Glutamatergic neuron (in vitro differentiated cells): ENCODE measurements around the gene SIK2. TPM values are rescaled to one million over a fixed set of nuclear protein-coding genes. Genes with fewer than 3 reads are reported as not detected.

Experiments
- DNase-seq: peaks from one replicate; pipeline ENCODE4 v3.0.0; 2022
- H3K27ac Mint-ChIP-seq: one replicate; pipeline ENCODE4 v1.8.0; 2020; ENCODE audit warnings: mild to moderate bottlenecking, mixed read lengths, inconsistent platforms; ENCODE audit not compliant: unreplicated experiment
- H3K27me3 Mint-ChIP-seq: one replicate; pipeline ENCODE4 v1.8.0; 2020; ENCODE audit warnings: mild to moderate bottlenecking, moderate library complexity, mixed read lengths, inconsistent platforms; ENCODE audit not compliant: unreplicated experiment
- H3K36me3 Mint-ChIP-seq: one replicate; pipeline ENCODE4 v1.8.0; 2020; ENCODE audit warnings: mild to moderate bottlenecking, mixed read lengths, inconsistent platforms; ENCODE audit not compliant: unreplicated experiment
- H3K4me1 Mint-ChIP-seq: one replicate; pipeline ENCODE4 v1.8.0; 2020; ENCODE audit warnings: mild to moderate bottlenecking, low read depth, mixed read lengths, inconsistent platforms; ENCODE audit not compliant: unreplicated experiment
- H3K4me3 Mint-ChIP-seq: one replicate; pipeline ENCODE4 v1.8.0; 2020; ENCODE audit warnings: mild to moderate bottlenecking, mixed read lengths, inconsistent platforms; ENCODE audit not compliant: unreplicated experiment
- H3K9me3 Mint-ChIP-seq: one replicate; pipeline ENCODE4 v1.8.0; 2020; ENCODE audit warnings: mild to moderate bottlenecking, moderate library complexity, mixed read lengths, inconsistent platforms; ENCODE audit not compliant: unreplicated experiment
- total RNA-seq: library from RNA; stranded (reverse); fragmentation: NEBNext Ultra II Directional; extraction: Animal tissue kit (Norgen Biotek cat#: 25700); gene quantifications from one replicate; pipeline ENCODE4 v1.2.1, GENCODE V29; 2021; ENCODE audit not compliant: unreplicated experiment
- TF ChIP-seq, protein P1 (sequence below): fragments of 200-600 bp; sonication (generic); IDR thresholded peaks from one replicate; pipeline ENCODE4 v1.5.0; 2021; ENCODE audit not compliant: partially characterized antibody, unreplicated experiment

Gene SIK2
- total RNA-seq, 1 donor from 2014 or later, result 10.1 TPM

DNA sequence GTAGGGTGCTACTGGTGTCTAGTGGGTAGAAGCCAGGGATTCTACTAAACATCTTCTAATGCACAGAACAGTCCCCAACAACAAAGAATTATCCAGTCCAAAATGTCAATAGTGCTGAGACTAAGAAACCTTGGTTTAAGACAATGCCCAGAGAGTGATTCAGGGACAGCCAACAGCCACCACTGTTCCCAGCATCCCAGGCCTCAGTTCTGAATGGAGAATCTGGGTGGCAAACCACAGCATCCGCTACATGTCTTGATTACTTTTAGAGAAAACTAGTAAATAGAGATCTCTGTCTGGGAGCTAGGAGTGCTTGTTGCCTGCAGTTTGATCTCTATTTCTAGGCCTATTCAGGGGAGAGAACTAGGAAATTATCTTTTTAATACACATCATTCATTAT is 20.9 kb upstream of the SIK2 start:
- Mint-ChIP-seq H3K4me1 (no peaks in the 10 kb centered on the region), H3K27ac (no peak overlapping the region), H3K9me3 (no peaks in the 10 kb centered on the region), H3K36me3 (no peaks in the 10 kb centered on the region), H3K4me3 (no peak overlapping the region), H3K27me3 (no peaks in the 10 kb centered on the region)
- DNase-seq, result no peak
- TF ChIP-seq, protein P1, sequence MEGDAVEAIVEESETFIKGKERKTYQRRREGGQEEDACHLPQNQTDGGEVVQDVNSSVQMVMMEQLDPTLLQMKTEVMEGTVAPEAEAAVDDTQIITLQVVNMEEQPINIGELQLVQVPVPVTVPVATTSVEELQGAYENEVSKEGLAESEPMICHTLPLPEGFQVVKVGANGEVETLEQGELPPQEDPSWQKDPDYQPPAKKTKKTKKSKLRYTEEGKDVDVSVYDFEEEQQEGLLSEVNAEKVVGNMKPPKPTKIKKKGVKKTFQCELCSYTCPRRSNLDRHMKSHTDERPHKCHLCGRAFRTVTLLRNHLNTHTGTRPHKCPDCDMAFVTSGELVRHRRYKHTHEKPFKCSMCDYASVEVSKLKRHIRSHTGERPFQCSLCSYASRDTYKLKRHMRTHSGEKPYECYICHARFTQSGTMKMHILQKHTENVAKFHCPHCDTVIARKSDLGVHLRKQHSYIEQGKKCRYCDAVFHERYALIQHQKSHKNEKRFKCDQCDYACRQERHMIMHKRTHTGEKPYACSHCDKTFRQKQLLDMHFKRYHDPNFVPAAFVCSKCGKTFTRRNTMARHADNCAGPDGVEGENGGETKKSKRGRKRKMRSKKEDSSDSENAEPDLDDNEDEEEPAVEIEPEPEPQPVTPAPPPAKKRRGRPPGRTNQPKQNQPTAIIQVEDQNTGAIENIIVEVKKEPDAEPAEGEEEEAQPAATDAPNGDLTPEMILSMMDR, result no peak

DNA sequence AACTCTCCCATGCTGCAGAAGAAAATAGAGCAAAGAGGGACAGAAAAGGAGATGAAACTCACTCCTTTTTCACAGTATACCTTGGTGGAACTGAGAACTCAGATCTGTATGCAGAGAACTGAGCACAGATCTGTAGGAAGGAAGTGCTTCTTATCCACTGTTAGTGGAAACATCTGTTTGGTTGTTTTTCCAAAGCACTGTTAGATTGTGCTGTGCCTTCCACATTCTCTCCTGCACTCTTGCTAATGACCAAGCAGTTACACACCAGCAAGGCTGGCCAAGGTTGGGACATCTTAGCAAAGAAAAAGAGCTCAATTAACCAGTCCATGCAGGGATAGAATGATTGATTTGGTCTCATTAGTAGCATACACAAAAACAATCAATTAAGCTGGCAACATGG is 20.1 kb upstream of the SIK2 start:
- Mint-ChIP-seq H3K9me3 (no peaks in the 10 kb centered on the region), H3K36me3 (no peaks in the 10 kb centered on the region), H3K27me3 (no peaks in the 10 kb centered on the region), H3K4me1 (no peaks in the 10 kb centered on the region), H3K4me3 (no peak overlapping the region), H3K27ac (no peak overlapping the region)
- TF ChIP-seq, protein P1, result no peak
- DNase-seq, result no peak

DNA sequence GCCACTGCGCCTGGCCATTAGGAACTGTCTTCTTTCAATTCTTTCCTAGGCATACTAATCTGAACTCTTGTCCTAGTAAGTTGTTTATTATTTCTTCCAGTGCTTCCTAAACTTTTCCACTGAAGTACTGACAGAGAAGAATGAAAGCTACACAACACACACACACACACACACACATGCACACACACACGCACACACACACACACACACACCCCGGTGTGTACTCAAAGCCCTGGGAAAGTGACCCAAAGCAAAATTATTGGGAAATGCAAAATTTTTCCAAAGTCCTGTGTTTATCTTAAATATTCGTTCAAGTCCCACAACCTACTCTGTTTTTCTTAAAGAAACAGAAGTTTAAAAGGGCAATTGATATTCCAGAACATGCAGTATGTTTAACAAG is 19.4 kb upstream of the SIK2 start:
- no peaks in the 10 kb centered on the region for H3K27me3 Mint-ChIP-seq
- TF ChIP-seq, protein P1, result no peak
- no peak overlapping the region for H3K27ac Mint-ChIP-seq

DNA sequence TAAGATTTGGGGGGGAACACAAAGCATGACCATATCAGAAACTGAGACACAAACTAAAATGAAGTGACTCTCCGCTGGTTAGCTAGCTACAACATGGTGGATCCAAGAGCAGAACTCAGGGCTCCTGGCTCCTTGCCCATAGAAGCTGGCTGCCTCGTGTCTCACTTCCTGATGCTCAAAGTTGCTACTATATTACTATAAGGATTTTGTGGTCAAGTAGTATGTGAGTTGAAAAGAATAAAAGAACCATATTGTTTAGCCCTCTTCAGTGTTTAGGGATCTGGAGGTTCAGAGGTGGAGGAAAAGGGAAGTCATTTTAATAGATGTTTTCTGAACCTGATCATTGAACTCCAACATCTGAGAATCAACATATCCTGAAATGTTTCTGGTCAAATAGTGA is 16.9 kb upstream of the SIK2 start:
- H3K4me1 Mint-ChIP-seq, result no peaks in the 10 kb centered on the region
- no peak overlapping the region for H3K27ac Mint-ChIP-seq
- H3K36me3 Mint-ChIP-seq, result no peaks in the 10 kb centered on the region
- H3K4me3 Mint-ChIP-seq, result no peak overlapping the region
- no peaks in the 10 kb centered on the region for H3K27me3 Mint-ChIP-seq
- TF ChIP-seq, protein P1, result no peak
- no peak for DNase-seq
- no peaks in the 10 kb centered on the region for H3K9me3 Mint-ChIP-seq

More for the DNA sequence above, 19.4 kb upstream of the SIK2 start:
- no peak overlapping the region for H3K4me3 Mint-ChIP-seq
- H3K9me3 Mint-ChIP-seq, result no peaks in the 10 kb centered on the region
- no peaks in the 10 kb centered on the region for H3K36me3 Mint-ChIP-seq
- no peaks in the 10 kb centered on the region for H3K4me1 Mint-ChIP-seq
- DNase-seq, result no peak

DNA sequence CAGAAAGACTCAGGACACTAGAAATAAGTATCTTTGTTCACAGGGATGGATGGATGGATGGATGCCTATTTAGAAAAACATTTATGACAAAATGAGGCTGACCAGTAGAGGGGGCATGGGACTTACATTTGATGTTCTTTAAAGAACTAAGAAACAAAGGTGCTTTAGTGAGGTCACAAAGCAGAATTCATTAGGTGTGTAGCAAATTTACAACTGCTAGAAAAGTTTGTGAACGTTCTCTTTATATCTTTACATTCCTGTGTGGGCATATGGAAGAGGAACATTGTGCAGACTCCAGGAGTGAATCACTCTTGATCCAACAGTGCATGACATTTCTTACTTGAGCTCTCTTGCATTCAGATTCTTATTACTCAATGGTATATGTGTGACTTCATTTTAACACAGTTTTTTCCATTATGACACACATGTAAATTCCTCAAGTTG is 15.8 kb upstream of the SIK2 start:
- H3K9me3 Mint-ChIP-seq, result no peaks in the 10 kb centered on the region
- H3K4me1 Mint-ChIP-seq, result no peaks in the 10 kb centered on the region
- no peaks in the 10 kb centered on the region for H3K27me3 Mint-ChIP-seq
- TF ChIP-seq, protein P1, result peak; percentile 46
- H3K4me3 Mint-ChIP-seq, result no peak overlapping the region
- no peak for DNase-seq
- H3K27ac Mint-ChIP-seq, result no peak overlapping the region
- H3K36me3 Mint-ChIP-seq, result no peaks in the 10 kb centered on the region
